Testis (tissue), 3 donors: ENCODE results near the gene ZNF319. TPM values are rescaled to one million over a fixed set of nuclear protein-coding genes. Genes with fewer than 3 reads are reported as not detected.
"Not testable (repeated sequence)": the region's sequence is repeated elsewhere in the genome, so short reads cannot be mapped to it uniquely, and the experiment has no call there.

Experiments
- DNase-seq: peaks from one replicate; pipeline ENCODE4 v3.0.0-alpha.2; 2019
- H3K27ac ChIP-seq, 2 donors: fragments of 200-600 bp; sonication (generic); one replicate each; pipeline ENCODE4 v1.5.1; 2019
- H3K27me3 ChIP-seq: fragments of 200-600 bp; sonication (generic); one replicate; pipeline ENCODE4 v1.5.1; 2019
- H3K36me3 ChIP-seq: fragments of 200-600 bp; sonication (generic); one replicate; pipeline ENCODE4 v1.5.1; 2017; ENCODE audit warnings: low read depth; ENCODE audit errors: missing control alignments
- H3K4me1 ChIP-seq: fragments of 200-600 bp; sonication (generic); one replicate; pipeline ENCODE4 v1.5.1; 2019
- H3K4me3 ChIP-seq, 2 donors: fragments of 200-600 bp; sonication (generic); one replicate each; pipeline ENCODE4 v1.5.1; 2017 to 2019
- H3K9me3 ChIP-seq: fragments of 200-600 bp; sonication (generic); one replicate; pipeline ENCODE4 v1.5.1; 2017
- POLR2A ChIP-seq: fragments of 450-650 bp; IDR thresholded peaks from one replicate; pipeline ENCODE4 v1.6.1; 2017; ENCODE audit warnings: antibody characterized with exemption, mild to moderate bottlenecking, moderate library complexity
- WGBS, 2 donors: methylation state at CpG; one replicate each; pipeline ENCODE4 v1.1.5; 2018; 5-methylcytosine and 5-hydroxymethylcytosine counted together
- intact Hi-C: fragments of 100-400 bp; cut with DNase I; formaldehyde crosslinking; loops from one replicate; pipeline ENCODE4 v1.15.1; 2023; ENCODE audit warnings: low total_unique reads
- polyA plus RNA-seq: library from polyadenylated mRNA; stranded (reverse); fragments of 350-450 nt; fragmentation: Illumina TruSeq; extraction: RNeasy Lipid Tissue Mini Kit (QIAGEN cat#74804); gene quantifications from one replicate; pipeline ENCODE4 v1.2.3, GENCODE V29; 2014; ENCODE audit warnings: low read depth, low replicate concordance; ENCODE audit not compliant: insufficient read depth
- total RNA-seq, 2 donors: library from RNA; depleted of rRNA; stranded (reverse); fragments of >200 nt; gene quantifications; one replicate each; pipeline ENCODE4 v1.2.3, GENCODE V29; 2016
- TF ChIP-seq, protein P1 (sequence below), 3 experiments: fragments of 450-650 bp in 2 of 3; fragments of 200-600 bp in 1 of 3; sonication (generic) in 1 of 3; IDR thresholded peaks; one replicate each; pipeline ENCODE4 v1.5.1; 2016 to 2019; ENCODE audit warnings: antibody characterized with exemption in 3 of 3, mild to moderate bottlenecking in 2 of 3, moderate library complexity in 1 of 3

Gene ZNF319
- total and polyA plus RNA-seq, 3 donors from 2014 or later: 10.4 to 12.1 (median 11.2) TPM

GRCh38 chr16:58010886-58011285, 10.4 kb upstream of the ZNF319 start:
- no peak for DNase-seq
- H3K9me3 ChIP-seq: no peaks in the 10 kb centered on the region
- TF ChIP-seq POLR2A: no peak
- TF ChIP-seq, protein P1, sequence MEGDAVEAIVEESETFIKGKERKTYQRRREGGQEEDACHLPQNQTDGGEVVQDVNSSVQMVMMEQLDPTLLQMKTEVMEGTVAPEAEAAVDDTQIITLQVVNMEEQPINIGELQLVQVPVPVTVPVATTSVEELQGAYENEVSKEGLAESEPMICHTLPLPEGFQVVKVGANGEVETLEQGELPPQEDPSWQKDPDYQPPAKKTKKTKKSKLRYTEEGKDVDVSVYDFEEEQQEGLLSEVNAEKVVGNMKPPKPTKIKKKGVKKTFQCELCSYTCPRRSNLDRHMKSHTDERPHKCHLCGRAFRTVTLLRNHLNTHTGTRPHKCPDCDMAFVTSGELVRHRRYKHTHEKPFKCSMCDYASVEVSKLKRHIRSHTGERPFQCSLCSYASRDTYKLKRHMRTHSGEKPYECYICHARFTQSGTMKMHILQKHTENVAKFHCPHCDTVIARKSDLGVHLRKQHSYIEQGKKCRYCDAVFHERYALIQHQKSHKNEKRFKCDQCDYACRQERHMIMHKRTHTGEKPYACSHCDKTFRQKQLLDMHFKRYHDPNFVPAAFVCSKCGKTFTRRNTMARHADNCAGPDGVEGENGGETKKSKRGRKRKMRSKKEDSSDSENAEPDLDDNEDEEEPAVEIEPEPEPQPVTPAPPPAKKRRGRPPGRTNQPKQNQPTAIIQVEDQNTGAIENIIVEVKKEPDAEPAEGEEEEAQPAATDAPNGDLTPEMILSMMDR (IDR thresholded peaks at IDR 0.05): no peak
- H3K4me1 ChIP-seq: no peaks in the 10 kb centered on the region
- no peak overlapping the region for H3K27ac ChIP-seq
- H3K27me3 ChIP-seq: no peaks in the 10 kb centered on the region
- H3K4me3 ChIP-seq: no peak overlapping the region
- intact Hi-C loops: no loop called here
- WGBS, 2 donors: 82 to 88% methylated on average over 3 of the region's 3 CpGs
- no peaks in the 10 kb centered on the region for H3K36me3 ChIP-seq

DNA sequence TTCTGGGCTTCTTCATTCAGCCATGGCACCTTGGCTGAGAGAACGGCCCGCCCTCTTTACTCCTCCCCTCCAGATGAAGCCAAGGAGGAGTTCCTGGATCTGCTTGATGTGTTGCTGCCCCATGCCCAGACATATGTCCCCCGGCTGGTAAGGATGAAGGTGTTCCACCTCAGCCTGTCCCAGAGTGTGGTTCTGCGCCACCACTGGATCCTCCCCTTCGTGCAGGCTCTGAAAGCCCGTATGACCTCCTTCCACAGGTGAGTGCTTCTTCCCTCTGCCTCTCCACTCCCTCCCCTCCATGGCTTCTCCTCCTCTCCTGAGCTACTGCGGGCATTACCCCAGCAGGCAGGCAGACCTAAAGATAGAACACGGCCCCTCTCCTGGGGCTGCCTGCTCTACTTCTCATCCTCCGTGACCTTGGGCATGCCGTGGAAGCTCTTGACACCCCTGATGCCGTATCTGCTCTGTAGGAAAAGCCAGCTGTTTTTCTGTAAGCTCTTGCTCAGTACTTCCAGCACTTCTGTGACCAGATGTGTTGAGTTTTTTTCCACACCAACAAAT, 9.5 kb upstream of the ZNF319 start:
- no peak overlapping the region for H3K27ac ChIP-seq
- H3K4me1 ChIP-seq: no peaks in the 10 kb centered on the region
- no peaks in the 10 kb centered on the region for H3K9me3 ChIP-seq
- no peak for DNase-seq
- TF ChIP-seq, protein P1 (IDR thresholded peaks at IDR 0.05): no peak
- TF ChIP-seq POLR2A: no peak
- intact Hi-C loops: loop anchor here (10.0 kb wide), 1 partner anchor 255 kb away; no protein-coding TSS in a partner anchor
- WGBS, 2 donors: 82 to 88% methylated on average over 11 of the region's 11 CpGs
- H3K36me3 ChIP-seq: no peaks in the 10 kb centered on the region
- no peaks in the 10 kb centered on the region for H3K27me3 ChIP-seq
- H3K4me3 ChIP-seq: no peak overlapping the region

DNA sequence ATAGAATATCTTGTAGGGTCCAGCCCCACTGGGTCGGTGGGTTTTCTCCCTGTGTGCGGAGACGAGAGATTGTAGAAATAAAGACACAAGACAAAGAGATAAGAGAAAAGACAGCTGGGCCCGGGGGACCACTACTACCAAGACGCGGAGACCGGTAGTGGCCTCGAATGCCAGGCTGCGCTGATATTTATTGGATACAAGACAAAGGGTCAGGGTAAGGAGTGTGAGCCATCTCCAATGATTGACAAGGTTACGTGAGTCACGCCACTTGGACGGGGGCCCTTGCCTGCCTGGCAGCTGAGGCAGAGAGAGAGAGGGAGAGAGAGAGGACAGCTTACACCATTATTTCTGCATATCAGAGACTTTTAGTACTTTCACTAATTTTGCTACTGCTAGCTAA, 4.3 kb upstream of the ZNF319 start:
- WGBS, 2 donors: 69 to 72% methylated on average over 12 of the region's 12 CpGs
- intact Hi-C loops: loop anchor here (10.0 kb wide), 1 partner anchor 250 kb away; no protein-coding TSS in a partner anchor
- H3K27ac ChIP-seq: not testable (repeated sequence)

GRCh38 chr16:58002936-58003335, 2.5 kb upstream of the ZNF319 start:
- H3K9me3 ChIP-seq: no peaks in the 10 kb centered on the region
- H3K36me3 ChIP-seq: no peaks in the 10 kb centered on the region
- DNase-seq: no peak
- TF ChIP-seq, protein P1 (IDR thresholded peaks at IDR 0.05): no peak
- TF ChIP-seq POLR2A: no peak
- WGBS, 2 donors: 92 to 94% methylated on average over 5 of the region's 5 CpGs
- H3K4me3 ChIP-seq: no peak overlapping the region
- no peaks in the 10 kb centered on the region for H3K27me3 ChIP-seq
- intact Hi-C loops: loop anchor here (10.0 kb wide), 1 partner anchor 248 kb away; no protein-coding TSS in a partner anchor
- H3K4me1 ChIP-seq: peaks cover 18% of the 10 kb centered on the region
- no peak overlapping the region for H3K27ac ChIP-seq

More for the DNA sequence above, 4.3 kb upstream of the ZNF319 start:
- peaks cover 11% of the 10 kb centered on the region for H3K4me1 ChIP-seq
- H3K4me3 ChIP-seq, H3K36me3 ChIP-seq, H3K27me3 ChIP-seq, H3K9me3 ChIP-seq: not testable (repeated sequence)
- DNase-seq: peak; percentile 83

DNA sequence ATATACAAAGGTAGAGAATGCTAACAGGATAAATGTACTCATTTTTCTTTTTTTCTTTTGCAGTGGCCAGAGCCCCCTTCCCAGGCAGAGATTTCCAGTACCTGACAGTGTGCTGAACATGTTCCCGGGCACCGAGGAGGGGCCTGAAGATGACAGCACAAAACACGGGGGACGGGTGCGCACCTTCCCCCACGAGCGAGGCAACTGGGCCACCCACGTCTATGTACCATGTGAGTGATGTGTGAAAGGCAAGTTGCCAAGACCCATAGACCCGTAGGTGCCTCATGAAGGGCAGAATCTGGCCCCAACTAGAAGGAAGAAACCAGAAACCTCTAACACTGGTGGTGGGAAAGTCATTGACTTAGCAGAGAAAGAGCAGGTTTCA, 1.9 kb upstream of the ZNF319 start:
- intact Hi-C loops: loop anchor here (10.0 kb wide), 1 partner anchor 248 kb away; no protein-coding TSS in a partner anchor
- Histone ChIP-seq H3K27me3 (no peaks in the 10 kb centered on the region), H3K36me3 (no peaks in the 10 kb centered on the region), H3K27ac (no peak overlapping the region), H3K4me3 (no peak overlapping the region), H3K4me1 (peaks cover 18% of the 10 kb centered on the region), H3K9me3 (no peaks in the 10 kb centered on the region)
- no peak for TF ChIP-seq POLR2A
- TF ChIP-seq, protein P1 (IDR thresholded peaks at IDR 0.05): no peak
- no peak for DNase-seq
- WGBS, 2 donors: 75 to 89% methylated on average over 9 of the region's 9 CpGs
